Activated CD4-positive, CD25-positive, alpha-beta regulatory T cell treated with anti-CD3 and anti-CD28 coated beads, Interleukin-2, amount 50 U/mL, for 16 hours (primary cell): Measurements from ENCODE around the gene PALLD.

Experiments
- DNase-seq: peaks from one replicate; pipeline ENCODE4 v3.0.0-alpha.2; 2020; ENCODE audit warnings: low read depth, low spot score

PALLD gene

DNA sequence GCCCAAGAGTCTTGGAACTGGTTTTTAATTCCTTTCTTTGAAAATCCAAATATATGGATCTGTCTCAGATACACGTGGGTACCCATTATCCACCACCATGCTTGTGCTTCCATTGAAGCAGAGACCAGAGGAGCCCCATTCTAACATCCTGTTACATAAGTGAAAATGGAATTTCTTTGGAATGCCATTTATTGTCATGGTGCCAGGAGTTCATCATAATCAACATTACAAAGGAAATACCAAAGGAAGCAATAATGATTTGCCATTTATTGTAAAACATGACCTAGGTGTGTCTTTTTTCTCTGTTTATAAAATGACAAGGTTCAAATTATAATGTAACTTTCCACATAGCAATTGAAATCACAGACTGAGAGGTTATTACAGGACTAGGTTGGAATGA is 61.7 kb downstream of the PALLD start:
- DNase-seq: no peak

DNA sequence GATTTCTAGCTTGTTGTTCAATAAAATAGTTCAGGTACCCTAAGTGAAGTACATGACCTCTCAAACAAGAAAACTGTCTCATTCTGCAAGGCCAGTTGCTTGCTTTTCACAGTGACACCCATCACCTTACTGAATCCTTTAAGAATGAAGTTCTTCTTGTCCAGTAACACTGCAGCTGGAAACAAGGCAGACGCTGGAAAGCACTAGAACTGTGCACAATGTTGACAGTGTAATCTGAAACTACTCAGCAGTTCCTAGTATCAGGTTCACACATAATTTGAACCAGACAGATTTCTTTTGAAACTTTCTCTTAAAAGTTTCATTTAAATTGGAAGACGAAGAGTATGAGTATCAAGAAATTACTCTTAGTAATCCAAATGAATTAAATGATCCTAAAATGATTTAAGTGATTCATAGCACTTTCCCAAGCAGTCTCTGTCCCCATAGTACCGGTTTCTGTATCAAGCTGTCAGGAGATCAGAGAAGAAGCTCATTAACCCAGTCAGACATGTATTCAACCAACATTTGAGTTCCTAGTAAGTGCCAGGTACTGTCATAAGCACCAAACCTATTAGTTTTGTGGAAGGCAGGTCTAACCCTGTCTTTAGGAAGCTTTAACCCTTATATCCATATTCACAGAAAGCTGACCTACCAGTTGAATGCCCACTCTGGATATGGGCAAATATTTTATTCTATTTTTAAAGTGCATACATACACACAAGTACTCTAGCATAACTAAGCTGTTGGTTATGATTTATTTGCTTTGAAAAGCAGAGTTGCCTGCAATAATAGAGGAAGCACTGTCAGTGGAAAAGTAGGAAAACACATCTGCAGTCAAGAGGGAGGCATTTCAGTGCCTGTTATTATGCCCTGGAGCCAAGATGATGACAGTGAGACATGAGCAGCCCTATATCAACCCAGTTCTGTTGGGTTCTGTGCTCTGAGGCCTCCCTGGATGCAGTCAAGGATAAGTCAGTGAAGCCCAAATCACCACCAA is 63.6 kb downstream of the PALLD start:
- DNase-seq: no peak

GRCh38 chr4:168562041-168562571 is 65.3 kb downstream of the PALLD start:
- DNase-seq: no peak

GRCh38 chr4:168564023-168564422 is 67.2 kb downstream of the PALLD start:
- DNase-seq: no peak

DNA sequence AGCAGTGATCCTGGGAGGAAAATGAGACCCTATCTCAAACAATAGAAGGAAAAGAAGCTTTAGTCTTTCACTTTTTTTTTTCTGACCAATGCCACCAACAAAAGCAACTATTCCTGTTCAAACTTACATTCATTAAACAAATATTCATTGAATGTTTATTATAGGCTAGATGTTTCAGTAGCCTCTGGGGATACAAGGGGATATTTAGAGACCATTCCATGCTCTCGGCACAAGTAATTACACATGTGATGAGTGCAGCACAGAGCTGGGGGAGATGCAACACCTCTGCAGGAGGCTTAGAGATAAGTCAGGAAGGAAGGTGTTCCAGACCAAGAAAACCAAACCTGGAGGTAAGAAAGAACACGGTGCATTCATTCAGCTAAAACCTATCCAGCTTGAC is 68.3 kb downstream of the PALLD start:
- DNase-seq: no peak

DNA sequence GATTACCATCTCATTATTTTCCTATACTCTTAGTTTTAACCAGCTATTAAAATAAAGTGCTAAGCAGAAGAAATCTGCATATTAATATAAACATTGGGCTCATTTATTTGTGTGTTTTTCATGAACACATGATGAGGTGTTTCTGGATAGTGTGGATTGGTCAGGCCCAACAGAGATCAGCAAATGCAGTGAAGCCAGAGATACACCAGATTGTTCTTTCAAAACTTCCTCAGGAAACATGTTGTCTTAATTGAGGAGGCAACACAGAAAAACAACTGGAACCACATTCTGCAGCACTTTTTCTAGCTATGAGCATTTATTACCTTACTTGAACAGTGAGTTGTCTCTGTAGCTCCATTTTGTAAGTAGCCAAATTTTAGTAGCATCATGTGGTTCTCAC is 69.9 kb downstream of the PALLD start:
- no peak for DNase-seq

GRCh38 chr4:168569066-168569930 is 72.4 kb downstream of the PALLD start:
- no peak for DNase-seq

DNA sequence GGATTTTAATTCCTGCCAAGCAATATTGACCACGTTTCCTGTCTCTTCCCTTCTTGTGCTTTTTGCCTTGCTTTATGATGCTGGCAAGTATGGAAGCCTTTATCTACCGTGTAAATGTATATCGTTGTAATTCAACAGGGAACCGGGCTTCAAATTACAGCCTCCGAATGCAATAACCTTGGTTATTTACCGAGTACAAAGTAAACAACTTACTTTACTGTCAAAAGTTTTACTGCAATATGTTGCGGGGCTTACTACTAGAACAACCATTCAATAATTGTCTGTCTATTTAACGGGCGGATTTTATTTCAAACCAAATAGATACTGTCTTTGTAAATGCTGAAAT is 73.1 kb downstream of the PALLD start:
- no peak for DNase-seq

- DNase-seq: no peak
These were observed 73.6 kb downstream of the PALLD start for GRCh38 chr4:168570466-168570865.

DNA sequence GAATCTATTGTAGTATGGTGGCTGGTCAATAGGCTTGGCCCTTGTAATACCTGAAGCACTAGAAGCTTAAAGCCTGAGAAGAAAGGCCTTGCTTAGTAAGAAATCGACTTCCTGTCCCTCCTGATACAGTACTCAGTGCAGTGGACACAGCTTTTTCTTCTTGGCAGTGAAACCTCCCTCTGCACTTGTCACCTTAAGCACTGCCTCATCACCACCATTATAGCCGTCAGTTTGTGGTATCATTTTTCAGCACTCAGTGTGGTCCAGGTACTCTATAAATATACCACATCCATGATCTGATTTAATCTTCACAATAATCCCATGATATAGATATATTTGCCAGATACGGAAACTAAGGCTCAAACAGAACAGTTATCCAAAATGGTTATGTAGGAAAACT is 75.2 kb downstream of the PALLD start:
- DNase-seq: no peak

GRCh38 chr4:168573870-168574269 is 77.0 kb downstream of the PALLD start:
- no peak for DNase-seq

GRCh38 chr4:168574581-168575295 is 77.9 kb downstream of the PALLD start:
- no peak for DNase-seq

GRCh38 chr4:168575473-168575872 is 78.6 kb downstream of the PALLD start:
- no peak for DNase-seq

GRCh38 chr4:168577624-168578023 is 80.8 kb downstream of the PALLD start:
- no peak for DNase-seq

GRCh38 chr4:168580228-168580627 is 83.4 kb downstream of the PALLD start:
- DNase-seq: no peak

- no peak for DNase-seq
These were observed 87.5 kb downstream of the PALLD start for GRCh38 chr4:168584321-168584771.

DNA sequence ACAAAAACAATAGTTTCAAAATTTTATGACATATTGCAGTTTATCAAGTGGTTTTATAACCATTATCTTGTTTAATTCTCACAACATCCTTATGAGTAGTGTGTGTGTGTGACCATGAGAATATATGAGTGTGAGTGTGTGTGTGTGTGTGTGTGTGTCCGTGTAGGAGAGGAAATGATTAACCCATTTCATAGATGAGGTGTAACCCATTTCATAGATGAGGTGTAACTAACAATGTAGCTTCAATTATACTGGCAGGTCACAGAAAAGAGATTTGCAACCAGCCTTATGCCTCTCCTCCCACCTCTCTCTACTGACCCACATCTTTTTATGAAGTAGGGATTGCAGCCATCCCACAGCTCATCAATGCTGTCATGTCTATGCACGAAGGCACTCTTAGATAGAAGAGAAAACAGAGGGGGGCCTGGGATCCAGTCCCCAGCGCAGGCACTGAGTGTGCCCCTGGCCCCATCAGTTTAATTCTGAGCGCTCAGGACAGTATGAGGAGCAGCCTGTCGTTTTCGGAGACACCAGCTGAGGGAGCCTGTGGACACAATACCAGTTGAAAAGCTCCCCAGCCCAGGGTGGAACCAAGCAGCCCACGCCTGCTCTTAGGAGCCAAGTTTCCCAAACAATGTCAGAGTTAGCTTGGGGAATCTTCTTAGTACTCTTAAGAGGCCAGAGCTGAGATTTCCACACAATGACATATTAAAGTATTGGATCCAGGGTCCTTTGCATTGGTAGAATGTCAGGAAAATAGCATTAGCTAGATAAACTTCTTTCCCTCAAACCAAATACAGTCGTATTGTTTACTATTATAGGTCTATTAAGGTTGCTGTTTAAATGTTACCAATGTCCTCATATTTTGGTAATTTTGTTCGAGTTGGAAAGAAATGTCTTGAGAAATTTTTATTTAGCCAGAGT is 88.6 kb downstream of the PALLD start:
- no peak for DNase-seq

GRCh38 chr4:168586926-168587325 is 90.1 kb downstream of the PALLD start:
- DNase-seq: no peak

GRCh38 chr4:168587411-168588125 is 90.7 kb downstream of the PALLD start:
- DNase-seq: no peak
